NCI-H1930 (cell line): ENCODE measurements around the gene HPDL.
"Not testable (repeated sequence)": the region's sequence is repeated elsewhere in the genome, so short reads cannot be mapped to it uniquely, and the experiment has no call there.

ENCODE experiments used
- DNase-seq, 2 experiments: peaks; one replicate each; lab custom pipeline; 2025; lab: John Stamatoyannopoulos, UW

HPDL gene

DNA sequence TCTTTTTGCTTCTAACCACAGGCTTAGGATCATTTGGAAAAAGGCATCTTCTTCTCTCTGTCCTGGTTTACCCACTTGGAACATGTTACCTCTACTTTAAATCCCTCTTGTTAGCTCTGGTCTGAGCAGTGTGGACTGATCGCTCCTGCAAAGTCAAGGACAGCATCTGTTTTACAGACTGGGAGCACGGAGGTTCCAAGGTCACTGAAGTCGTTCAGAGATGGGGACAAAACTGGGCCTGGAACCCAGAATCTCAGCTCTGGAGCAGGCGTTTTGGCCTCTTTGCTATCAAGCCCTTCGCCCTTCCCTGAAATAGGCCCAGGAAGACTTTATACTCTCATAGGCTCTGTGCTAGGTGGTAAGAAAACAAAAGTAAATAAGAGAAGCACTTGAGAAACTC lies 24.8 kb downstream of the HPDL start:
- no peak for DNase-seq

DNA sequence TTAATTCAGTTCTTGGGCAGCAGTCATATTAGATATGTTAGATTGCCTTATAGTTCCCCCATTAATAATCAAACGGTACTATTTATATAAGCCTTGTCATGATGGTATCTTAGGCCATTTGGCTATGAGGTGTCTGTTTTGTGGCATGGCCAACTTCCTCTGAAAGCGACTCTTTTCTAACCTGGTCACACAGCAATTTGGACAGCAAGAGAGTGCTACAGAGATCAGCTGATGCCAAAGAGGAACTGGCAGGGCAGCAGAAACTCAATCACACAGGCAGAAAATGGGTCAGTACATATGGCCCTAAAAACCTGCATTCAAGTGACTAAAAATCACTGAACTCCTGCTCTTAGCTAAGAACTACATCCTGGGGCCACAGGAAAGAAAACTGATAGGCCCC lies 27.0 kb downstream of the HPDL start:
- DNase-seq, result no peak

DNA sequence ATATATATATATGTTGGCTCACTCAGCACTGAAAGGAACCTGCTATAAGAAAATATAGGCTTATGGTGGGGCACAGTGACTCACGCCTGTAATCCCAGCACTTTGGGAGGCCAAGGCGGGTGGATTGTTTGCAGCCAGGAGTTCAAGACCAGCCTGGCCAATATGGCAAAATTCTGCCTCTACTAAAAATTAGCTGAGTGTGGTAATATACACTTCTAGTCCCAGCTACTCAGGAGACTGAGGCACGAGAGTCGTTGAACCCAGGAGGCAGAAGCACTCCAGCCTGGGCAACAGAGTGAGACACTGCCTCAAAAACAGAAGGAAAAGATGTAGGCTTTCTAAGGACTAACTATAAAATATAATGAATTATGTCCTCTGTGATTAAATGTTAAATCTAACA lies 28.1 kb downstream of the HPDL start:
- DNase-seq, result no peak

DNA sequence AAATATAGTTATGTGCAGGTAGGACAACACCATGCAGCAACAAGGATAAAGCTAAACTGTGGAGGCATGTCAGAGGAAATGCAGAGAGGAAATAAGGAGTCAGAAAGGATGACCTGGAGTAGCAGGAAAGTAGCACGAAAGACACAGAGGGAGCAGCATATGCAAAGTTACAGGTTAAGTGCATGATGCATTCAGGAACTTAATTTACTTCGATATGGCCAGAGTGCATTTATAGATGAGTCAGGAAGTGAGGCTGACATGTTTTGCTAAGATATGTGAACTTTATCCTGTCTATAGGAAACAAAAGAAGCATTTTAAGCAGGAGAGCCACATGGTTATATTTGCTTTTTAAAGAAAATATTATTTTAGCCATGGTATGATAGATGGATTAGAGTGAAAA lies 29.0 kb downstream of the HPDL start:
- no peak for DNase-seq

DNA sequence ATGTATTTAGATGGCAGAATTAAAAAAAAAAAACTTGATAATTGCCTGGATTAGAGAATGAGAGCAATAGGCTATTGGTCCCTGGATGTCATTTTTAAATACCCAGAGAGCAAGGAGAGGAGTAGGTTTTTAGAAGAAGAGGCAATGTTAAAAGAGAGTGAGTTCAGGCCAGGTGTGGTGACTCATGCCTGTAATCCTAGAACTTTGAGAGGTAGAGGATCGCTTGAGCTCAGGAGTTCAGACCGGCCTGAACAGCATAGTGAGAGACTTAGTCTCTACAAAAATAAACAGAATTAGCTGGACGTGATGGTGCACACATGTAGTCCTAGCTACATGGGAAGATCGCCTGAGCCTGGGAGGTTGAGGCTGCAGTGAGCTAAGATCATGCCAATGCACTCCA lies 29.5 kb downstream of the HPDL start:
- no peak for DNase-seq

DNA sequence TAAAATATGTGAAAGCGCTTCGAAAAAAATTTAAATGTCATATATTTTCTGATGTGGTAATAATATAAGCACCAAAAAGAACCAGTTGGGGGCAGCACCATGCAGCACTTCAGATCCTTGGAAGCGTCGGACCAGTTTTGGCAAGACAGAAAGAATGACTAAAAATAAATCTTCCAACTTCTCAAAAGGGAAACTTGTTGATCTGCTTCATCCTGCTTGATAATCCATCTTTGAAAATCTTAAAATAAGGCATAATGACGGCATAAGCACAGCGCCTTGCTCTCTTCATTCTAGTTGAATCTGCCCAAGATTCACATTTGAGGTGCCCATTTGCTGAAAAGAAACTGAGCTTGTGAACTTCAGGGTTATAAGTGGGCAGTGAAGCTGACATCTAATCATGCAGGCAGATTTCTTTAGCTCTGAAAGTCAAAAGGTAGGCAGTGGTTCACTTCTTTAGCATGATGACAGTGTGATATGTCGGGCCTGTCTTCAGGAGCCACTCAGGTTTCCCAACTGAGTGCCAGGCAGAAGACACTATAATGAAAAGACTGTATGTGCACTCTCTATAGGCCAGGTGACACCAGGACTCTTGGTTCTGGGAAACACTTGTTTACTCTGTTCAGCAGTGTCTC lies 33.3 kb downstream of the HPDL start:
- DNase-seq, result no peak

DNA sequence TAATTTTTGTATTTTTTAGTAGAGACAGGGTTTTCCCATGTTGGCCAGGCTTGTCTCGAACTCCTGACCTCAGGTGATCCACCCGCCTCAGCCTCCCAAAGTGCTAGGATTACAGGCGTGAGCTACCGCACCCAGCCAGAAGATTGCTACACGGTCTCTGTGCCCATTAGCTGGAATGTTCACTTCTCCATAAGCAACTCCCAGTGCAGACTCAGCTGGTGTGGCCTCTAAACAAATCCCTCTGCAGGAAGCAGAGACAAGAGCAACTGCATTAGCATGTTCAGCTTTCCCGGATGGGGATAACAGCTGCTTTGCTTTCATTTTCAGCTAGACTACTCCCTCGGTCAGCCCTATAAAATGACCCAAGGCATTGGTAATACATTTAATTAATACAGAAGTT lies 34.3 kb downstream of the HPDL start:
- not testable (repeated sequence) for DNase-seq

DNA sequence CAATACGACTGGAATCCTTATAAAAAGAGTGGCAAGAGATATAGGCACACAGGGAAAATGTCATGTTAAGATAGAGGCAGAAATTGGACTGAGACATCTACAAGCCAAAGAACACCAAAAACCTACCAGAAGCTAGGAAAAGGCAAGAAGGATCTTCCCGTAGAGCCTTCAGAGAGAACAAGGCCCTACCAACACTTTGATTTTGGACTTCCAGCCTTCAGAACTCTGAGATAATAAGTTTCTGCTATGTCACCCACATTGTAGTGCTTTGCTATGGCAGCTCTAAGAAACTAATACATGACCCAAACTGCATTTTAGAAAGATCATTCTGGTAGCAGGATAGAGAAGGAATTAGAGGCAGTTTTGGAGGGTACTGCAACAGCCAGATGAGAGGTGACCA lies 37.6 kb downstream of the HPDL start:
- DNase-seq, result no peak

DNA sequence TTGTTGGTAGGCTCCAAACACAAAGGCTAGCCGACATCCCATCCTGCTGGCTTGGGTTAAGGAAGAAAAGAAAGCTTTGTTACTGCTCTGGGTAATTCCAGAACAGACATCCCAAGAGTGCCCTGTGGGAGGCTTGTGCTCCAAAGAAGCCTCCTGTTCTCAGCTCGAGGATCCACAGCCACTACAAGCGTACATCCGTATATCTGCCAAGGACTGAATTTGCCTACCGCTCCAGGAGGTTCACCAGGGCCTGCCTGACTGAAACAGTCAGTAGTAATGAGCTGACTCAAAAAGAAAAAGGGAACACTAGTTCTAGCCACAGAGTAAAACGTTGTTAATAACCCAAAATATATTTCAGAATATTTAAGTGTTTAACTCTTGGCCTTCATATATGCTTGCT lies 38.4 kb downstream of the HPDL start:
- no peak for DNase-seq

DNA sequence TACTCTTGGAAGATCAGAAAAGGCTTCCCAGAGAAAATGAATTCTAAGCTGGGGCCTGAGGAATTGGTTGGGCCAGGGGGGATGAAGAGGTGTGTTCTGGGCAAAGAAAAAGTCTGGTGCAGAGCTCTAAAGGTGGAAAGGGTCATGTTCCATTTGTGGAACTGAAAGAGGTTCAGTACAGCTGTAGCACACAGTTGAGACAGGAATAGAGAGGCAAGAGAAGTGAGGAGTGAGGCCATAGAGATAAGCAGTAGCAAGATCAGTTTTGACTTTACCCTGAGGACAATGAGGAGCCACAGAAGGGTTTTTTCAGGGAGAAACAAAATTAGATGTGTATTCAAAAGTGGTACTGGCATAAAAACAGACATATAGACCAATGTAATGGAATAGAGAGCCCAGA lies 43.9 kb downstream of the HPDL start:
- no peak for DNase-seq

DNA sequence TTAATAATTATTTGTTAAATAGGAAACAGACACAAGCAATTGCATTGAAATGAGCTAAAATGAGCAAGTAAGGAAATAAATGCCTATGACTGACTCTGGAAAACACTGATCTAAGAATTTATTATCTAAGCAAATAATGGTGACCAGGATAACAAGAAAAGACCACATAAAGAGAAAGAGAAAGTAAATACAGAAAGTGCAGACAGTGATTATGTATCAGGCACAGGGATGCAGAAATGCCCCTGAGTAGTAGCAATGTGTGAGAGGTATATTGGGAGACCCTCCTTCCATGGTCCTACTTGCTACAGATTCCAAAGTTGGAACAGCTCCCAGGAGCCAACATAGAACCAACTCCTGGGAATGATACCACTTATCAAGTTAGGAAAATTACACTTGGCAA lies 46.9 kb downstream of the HPDL start:
- no peak for DNase-seq

DNA sequence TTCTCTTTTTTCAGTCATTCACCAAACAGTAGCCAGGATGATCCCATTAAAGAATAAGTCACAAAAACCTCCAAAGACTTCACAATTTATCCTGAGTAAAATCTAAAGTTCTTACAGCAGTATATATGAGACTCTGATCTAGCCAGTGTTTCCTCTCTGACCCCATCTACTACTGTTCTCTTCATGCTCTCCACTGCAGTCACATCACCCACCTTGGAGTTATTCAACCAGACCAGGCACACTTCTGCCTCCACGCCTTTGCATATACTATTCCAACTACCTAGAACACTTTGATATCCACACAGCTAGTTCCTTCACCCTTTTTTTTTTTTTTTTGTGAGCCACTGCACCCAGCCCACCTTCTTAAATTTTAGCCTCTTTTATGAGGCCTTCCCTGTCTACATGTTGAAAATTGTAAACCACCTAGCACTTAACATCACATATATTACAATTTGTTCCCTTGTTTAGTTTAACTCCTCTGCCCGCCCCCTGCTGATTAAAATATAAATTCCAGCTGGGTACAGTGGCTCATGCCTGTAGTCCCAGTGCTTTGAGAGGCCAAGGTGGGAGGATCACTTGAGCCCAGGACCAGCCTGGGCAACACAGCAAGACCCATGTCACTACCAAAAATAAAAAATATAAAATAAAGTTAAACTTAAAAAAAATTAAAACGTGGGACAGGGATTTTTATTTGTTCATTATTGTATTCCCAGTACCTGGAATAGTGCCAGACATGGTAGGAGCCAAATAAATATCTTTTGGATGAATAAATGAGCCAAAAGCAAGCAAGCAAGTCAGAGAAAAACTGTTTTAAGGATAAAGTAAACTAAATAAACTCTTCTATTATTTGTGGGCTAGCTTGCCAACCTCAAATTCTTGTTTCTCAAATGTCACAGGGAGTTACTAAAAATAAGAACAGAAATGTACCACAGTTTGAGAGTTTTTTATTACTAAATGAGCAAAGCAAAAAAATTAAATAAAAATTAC lies 48.7 kb downstream of the HPDL start:
- no peak for DNase-seq

DNA sequence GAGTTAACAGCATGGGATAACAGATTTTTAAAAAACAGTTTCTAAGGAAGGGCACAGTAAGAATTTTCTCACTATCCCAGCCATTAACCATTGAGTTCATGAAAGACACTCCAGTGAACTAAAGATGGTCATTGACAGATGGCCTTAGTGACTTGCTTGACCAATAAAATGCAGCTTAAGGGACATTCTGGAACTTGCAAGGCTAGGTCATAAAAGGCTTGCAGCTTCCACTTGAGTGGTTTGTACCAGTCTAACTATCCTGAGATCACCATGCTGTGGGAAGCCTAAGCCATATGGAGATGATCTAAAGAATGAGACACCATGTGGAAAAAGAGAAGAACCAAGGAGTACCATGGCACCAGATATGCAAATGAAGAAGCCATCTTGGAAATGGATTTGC lies 51.5 kb downstream of the HPDL start:
- DNase-seq, result no peak
